Left lung (tissue), 10 donors: Measurements from ENCODE around the gene ACSS3. TPM values are rescaled to one million over a fixed set of nuclear protein-coding genes. Genes with fewer than 3 reads are reported as not detected.
A peak's percentile ranks its signal among the peaks of the same experiment; 100 is the strongest.

Experiments
- ATAC-seq: fragments of 200-7000 bp; cut with Tn5 transposase; one replicate; pipeline ENCODE4 v1.9.1; 2020; ENCODE audit warnings: moderate library complexity
- DNase-seq, 4 donors: peaks; one replicate each; pipeline ENCODE4 v3.0.0-alpha.2; 2013 to 2020
- H3K27ac ChIP-seq, 2 donors: fragments of 200-600 bp; sonication (generic) in 1 of 2; one replicate each; pipeline versions ENCODE4 v1.5.0 to v1.8.0; 2020 to 2021
- H3K27me3 ChIP-seq, 2 donors: fragments of 200-600 bp; sonication (generic) in 1 of 2; one replicate each; pipeline versions ENCODE4 v1.5.0 to v1.8.0; 2020 to 2021
- H3K36me3 ChIP-seq, 2 donors: fragments of 200-600 bp; sonication (generic) in 1 of 2; one replicate each; pipeline versions ENCODE4 v1.5.0 to v1.8.0; 2020 to 2021
- H3K4me1 ChIP-seq, 2 donors: fragments of 200-600 bp; one replicate each; pipeline ENCODE4 v1.8.0; 2021
- H3K4me3 ChIP-seq, 2 donors: fragments of 200-600 bp; sonication (generic) in 1 of 2; one replicate each; pipeline versions ENCODE4 v1.5.0 to v1.8.0; 2020 to 2021; ENCODE audit warnings: mild to moderate bottlenecking in 1 of 2
- H3K9me3 ChIP-seq, 2 donors: fragments of 200-600 bp; sonication (generic) in 1 of 2; one replicate each; pipeline versions ENCODE4 v1.5.0 to v1.8.0; 2020 to 2021
- CTCF ChIP-seq, 2 donors: fragments of 200-600 bp; sonication (generic) in 1 of 2; IDR thresholded peaks; one replicate each; pipeline versions ENCODE4 v1.5.0 to v1.8.0; 2021; ENCODE audit warnings: antibody characterized with exemption in 2 of 2
- intact Hi-C, 2 donors: fragments of 100-400 bp; cut with DNase I; formaldehyde crosslinking; loops; one replicate each; pipeline versions ENCODE4 v1.11.2 to v1.14.2; 2022
- polyA plus RNA-seq, 6 donors: library from polyadenylated mRNA; unstranded; fragments of 120-200 nt; gene quantifications; one replicate each; pipeline ENCODE4 v1.2.1, GENCODE V29; 2013; ENCODE audit not compliant: insufficient read length in 6 of 6
- total RNA-seq, 2 donors: library from RNA; stranded (reverse); fragmentation: NEBNext Ultra II Directional; extraction: Animal tissue kit (Norgen Biotek cat#: 25700); gene quantifications; one replicate each; pipeline ENCODE4 v1.2.1, GENCODE V29; 2021
- donor health status: DM: no; HTN: yes; CAD: no.
- donor health status: DM: no; HTN: no; CAD: no.

The ACSS3 gene
- total and polyA plus RNA-seq, 8 donors = 22.9 to 42.7 (median 30.1) TPM

DNA sequence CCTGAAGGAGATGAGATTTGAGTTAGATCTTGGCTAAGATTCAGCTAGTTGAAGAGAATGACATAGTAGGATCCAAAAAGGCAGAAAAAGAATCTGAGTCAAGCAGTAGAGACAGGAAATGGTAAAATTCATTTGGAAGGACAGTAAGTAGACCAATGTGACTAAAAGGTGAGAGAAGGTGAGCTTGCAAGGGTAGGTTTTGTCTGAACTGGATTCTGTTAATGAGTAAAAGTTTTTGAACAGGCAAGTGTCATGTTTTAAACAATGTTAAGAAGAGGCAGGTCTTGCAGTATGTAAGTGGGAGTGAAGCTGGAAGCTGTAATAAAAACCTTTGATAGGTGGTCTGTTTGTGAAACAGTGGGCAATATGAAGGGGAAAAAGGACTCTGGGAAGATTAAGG, 58.6 kb downstream of the ACSS3 start:
- Histone ChIP-seq H3K36me3 (no peaks in the 10 kb centered on the region), H3K27ac (no peak overlapping the region), H3K4me1 (no peaks in the 10 kb centered on the region), H3K4me3 (no peak overlapping the region), H3K27me3 (no peaks in the 10 kb centered on the region), H3K9me3 (no peaks in the 10 kb centered on the region)
- intact Hi-C loops = no loop called here
- ATAC-seq = peak; percentile 77
- TF ChIP-seq CTCF (IDR thresholded peaks at IDR 0.05) = no peak
- no peak for DNase-seq

DNA sequence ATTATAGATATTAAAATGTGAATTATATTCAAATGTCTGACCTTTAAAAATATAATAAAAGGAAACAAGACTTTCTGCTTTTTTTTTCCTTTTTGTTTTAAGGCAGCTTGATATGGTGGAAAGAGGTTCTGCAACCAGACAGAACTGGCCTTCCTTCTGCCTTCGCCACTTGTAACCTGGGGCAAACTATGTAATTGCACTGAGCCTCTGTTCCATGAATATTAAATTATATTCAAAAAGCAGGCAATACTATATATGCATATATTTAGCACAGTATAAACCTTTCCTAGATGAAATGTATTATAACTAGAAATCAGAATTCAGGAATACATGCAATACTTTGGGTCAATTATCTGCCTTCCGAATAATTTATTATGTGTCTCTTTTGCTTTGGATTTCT, 59.9 kb downstream of the ACSS3 start:
- no peak for ATAC-seq
- Histone ChIP-seq H3K27ac (no peak overlapping the region), H3K36me3 (no peaks in the 10 kb centered on the region), H3K4me3 (no peak overlapping the region), H3K9me3 (no peaks in the 10 kb centered on the region), H3K27me3 (no peaks in the 10 kb centered on the region), H3K4me1 (no peaks in the 10 kb centered on the region)
- TF ChIP-seq CTCF (IDR thresholded peaks at IDR 0.05) = no peak
- intact Hi-C loops = no loop called here
- no peak for DNase-seq

- intact Hi-C loops = no loop called here
- ATAC-seq (peak; percentile 24), DNase-seq (no peak)
- H3K4me1 ChIP-seq = no peaks in the 10 kb centered on the region
- no peak for TF ChIP-seq CTCF (IDR thresholded peaks at IDR 0.05)
- no peaks in the 10 kb centered on the region for H3K36me3 ChIP-seq
- H3K27ac ChIP-seq = peak overlapping the region; percentile 1 to 14
- no peaks in the 10 kb centered on the region for H3K27me3 ChIP-seq
- no peak overlapping the region for H3K4me3 ChIP-seq
- no peaks in the 10 kb centered on the region for H3K9me3 ChIP-seq
These were observed 63.3 kb downstream of the ACSS3 start for GRCh38 chr12:81141217-81141616.

- Histone ChIP-seq H3K4me1 (no peaks in the 10 kb centered on the region), H3K4me3 (no peak overlapping the region), H3K27me3 (no peaks in the 10 kb centered on the region), H3K27ac (peak overlapping the region in 1 of 2 donors; percentile 42), H3K9me3 (no peaks in the 10 kb centered on the region), H3K36me3 (no peaks in the 10 kb centered on the region)
- DNase-seq = peak in 2 of 4 donors; percentile 30 to 44
- intact Hi-C loops = no loop called here
- TF ChIP-seq CTCF (IDR thresholded peaks at IDR 0.05) = no peak
- peak; percentile 83 for ATAC-seq
These were observed 65.2 kb downstream of the ACSS3 start for GRCh38 chr12:81143057-81143456.

GRCh38 chr12:81146228-81147225, 68.6 kb downstream of the ACSS3 start:
- no peaks in the 10 kb centered on the region for H3K36me3 ChIP-seq
- H3K9me3 ChIP-seq = no peaks in the 10 kb centered on the region
- no peak overlapping the region for H3K4me3 ChIP-seq
- H3K4me1 ChIP-seq = no peaks in the 10 kb centered on the region
- intact Hi-C loops = no loop called here
- H3K27ac ChIP-seq = no peak overlapping the region
- no peaks in the 10 kb centered on the region for H3K27me3 ChIP-seq
- TF ChIP-seq CTCF (IDR thresholded peaks at IDR 0.05) = no peak
- ATAC-seq (peak; percentile 22), DNase-seq (no peak)
